ENCODE data around the gene TEKT2. TPM values are rescaled to one million over a fixed set of nuclear protein-coding genes. Genes with fewer than 3 reads are reported as not detected.

The TEKT2 gene
- total and polyA plus RNA-seq, 2 experiments from 2014 or later = not detected

DNA sequence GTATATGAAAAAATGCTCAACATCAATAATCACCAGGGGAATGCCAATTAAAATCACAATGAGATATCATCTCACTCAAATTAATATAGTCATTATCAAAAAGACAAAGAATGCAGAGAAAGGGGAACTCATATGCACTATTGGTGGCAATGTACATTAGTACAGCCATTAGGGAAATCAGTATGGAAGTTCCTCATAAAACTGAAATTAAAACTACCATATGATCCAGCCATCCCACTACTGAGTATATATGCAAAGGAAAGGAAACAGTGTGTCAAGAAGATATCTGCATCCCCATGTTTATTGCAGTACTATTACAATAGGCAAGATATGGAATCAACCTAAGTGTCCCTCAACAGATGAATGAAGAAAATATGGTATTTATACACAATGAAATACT is 32.1 kb upstream of the TEKT2 start:
- H4K20me1 ChIP-seq (ENCODE audit: insufficient read depth) = no peaks in the 10 kb centered on the region
- in situ Hi-C loops (cut with MboI) = no loop called here

DNA sequence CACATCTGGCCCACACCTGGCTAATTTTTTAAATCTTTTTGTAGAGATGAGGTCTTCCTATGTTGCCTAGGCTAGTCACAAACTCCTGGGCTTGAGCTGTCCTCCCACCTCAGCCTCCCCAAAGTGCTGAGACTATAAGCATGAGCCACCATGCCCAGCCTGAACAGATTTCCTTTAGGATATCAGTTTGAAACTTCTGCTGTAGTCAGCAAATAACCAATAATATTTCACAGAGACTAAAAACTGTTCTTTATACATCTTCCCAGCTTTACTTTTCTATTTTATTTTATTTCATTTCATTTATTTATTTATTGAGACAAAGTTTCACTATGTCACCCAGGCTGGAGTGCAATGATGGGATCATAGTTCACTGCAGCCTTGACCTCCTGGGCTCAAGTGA is 29.9 kb upstream of the TEKT2 start:
- no peak overlapping the region for H3K4me3 ChIP-seq
- H3K9me3 ChIP-seq (ENCODE audit: low read depth) = no peaks in the 10 kb centered on the region
- in situ Hi-C loops (cut with MboI) = no loop called here

More for the DNA sequence above, 32.1 kb upstream of the TEKT2 start:
- no peak for TF ChIP-seq EZH2phosphoT487 (IDR thresholded peaks at IDR 0.05; ENCODE audit: insufficient read depth, low read depth)
- TF ChIP-seq EZH2 (IDR thresholded peaks at IDR 0.05; ENCODE audit: insufficient read depth, poor library complexity, severe bottlenecking) = no peak
- no peak overlapping the region for H3K4me3 ChIP-seq
- H3K27me3 ChIP-seq (replicated peaks; ENCODE audit: insufficient read depth) = no peaks in the 10 kb centered on the region
- H3K36me3 ChIP-seq (ENCODE audit: low read depth) = peaks cover 33% of the 10 kb centered on the region; the same call in 1 of the 2 replicates
- DNase-seq = no peak
- no peak overlapping the region for H3K9ac ChIP-seq
- H3K79me2 ChIP-seq (ENCODE audit: insufficient read depth) = no peaks in the 10 kb centered on the region
- H3K27ac ChIP-seq = no peak overlapping the region
- no peaks in the 10 kb centered on the region for H3F3A ChIP-seq (ENCODE audit: insufficient read depth)
- no peak overlapping the region for H2AFZ ChIP-seq
- no peaks in the 10 kb centered on the region for H3K4me1 ChIP-seq (ENCODE audit: insufficient read depth)
- H3K9me3 ChIP-seq (ENCODE audit: low read depth) = no peaks in the 10 kb centered on the region
- H3K4me2 ChIP-seq (ENCODE audit: unreplicated experiment) = no peak overlapping the region
- no peaks in the 10 kb centered on the region for H3K9me2 ChIP-seq (ENCODE audit: insufficient read depth)

GRCh38 chr1:36055706-36056105 is 28.2 kb upstream of the TEKT2 start:
- Histone ChIP-seq H3K27ac (no peak overlapping the region), H3K4me3 (no peak overlapping the region), H3K27me3 (replicated peaks; ENCODE audit: insufficient read depth) (no peaks in the 10 kb centered on the region), H3K9ac (no peak overlapping the region), H3K9me3 (ENCODE audit: low read depth) (no peaks in the 10 kb centered on the region), H3K79me2 (ENCODE audit: insufficient read depth) (no peaks in the 10 kb centered on the region), H3K4me1 (ENCODE audit: insufficient read depth) (no peaks in the 10 kb centered on the region), H3K9me2 (ENCODE audit: insufficient read depth) (no peaks in the 10 kb centered on the region), H3K36me3 (ENCODE audit: low read depth) (0 out of 2 replicates have a peak, but pooled peaks cover 14% of the 10 kb centered on the region), H3K4me2 (ENCODE audit: unreplicated experiment) (no peak overlapping the region), H3F3A (ENCODE audit: insufficient read depth) (0 out of 2 replicates have a peak, but pooled peaks cover 3% of the 10 kb centered on the region), H2AFZ (no peak overlapping the region), H4K20me1 (ENCODE audit: insufficient read depth) (no peaks in the 10 kb centered on the region)
- in situ Hi-C loops (cut with MboI) = no loop called here
- TF ChIP-seq EZH2phosphoT487 (IDR thresholded peaks at IDR 0.05; ENCODE audit: insufficient read depth, low read depth) (no peak), EZH2 (IDR thresholded peaks at IDR 0.05; ENCODE audit: insufficient read depth, poor library complexity, severe bottlenecking) (no peak)
- WGBS, 2 experiments (ENCODE audit: low coverage in 1 of 2, low lambda C conversion rate in 2 of 2, missing lambda C conversion rate in 2 of 2) = 98 to 100% methylated on average over 5 of the region's 5 CpGs
- no peak for DNase-seq

More for the DNA sequence above, 29.9 kb upstream of the TEKT2 start:
- no peak for TF ChIP-seq EZH2phosphoT487 (IDR thresholded peaks at IDR 0.05; ENCODE audit: insufficient read depth, low read depth)
- TF ChIP-seq EZH2 (IDR thresholded peaks at IDR 0.05; ENCODE audit: insufficient read depth, poor library complexity, severe bottlenecking) = no peak
- Histone ChIP-seq H3K4me2 (ENCODE audit: unreplicated experiment) (no peak overlapping the region), H3K79me2 (ENCODE audit: insufficient read depth) (no peaks in the 10 kb centered on the region), H2AFZ (no peak overlapping the region), H3K27ac (no peak overlapping the region), H3K4me1 (ENCODE audit: insufficient read depth) (no peaks in the 10 kb centered on the region), H3F3A (ENCODE audit: insufficient read depth) (0 out of 2 replicates have a peak, but pooled peaks cover 3% of the 10 kb centered on the region), H3K9me2 (ENCODE audit: insufficient read depth) (no peaks in the 10 kb centered on the region), H3K36me3 (ENCODE audit: low read depth) (0 out of 2 replicates have a peak, but pooled peaks cover 15% of the 10 kb centered on the region), H4K20me1 (ENCODE audit: insufficient read depth) (no peaks in the 10 kb centered on the region), H3K9ac (no peak overlapping the region), H3K27me3 (replicated peaks; ENCODE audit: insufficient read depth) (no peaks in the 10 kb centered on the region)
- DNase-seq = no peak

DNA sequence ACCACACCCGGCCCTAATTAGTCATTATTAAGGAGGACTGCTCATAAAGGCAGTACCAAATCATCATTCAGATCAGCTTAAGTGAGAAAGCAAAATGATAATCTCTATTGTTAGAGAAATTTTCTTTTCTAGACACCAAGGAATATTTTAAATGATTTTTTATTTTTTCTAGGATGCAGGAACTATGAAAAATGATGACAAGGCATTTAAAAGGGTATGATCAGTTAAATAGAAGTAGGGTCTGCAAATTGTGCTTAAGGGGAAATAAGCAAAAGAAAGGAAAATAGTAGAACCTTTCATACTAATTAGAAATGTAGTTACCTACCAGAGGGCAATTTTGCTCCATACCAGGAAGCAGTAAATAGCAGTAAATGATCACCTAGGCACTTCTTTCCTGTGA is 21.6 kb upstream of the TEKT2 start:
- no peaks in the 10 kb centered on the region for H3K79me2 ChIP-seq (ENCODE audit: insufficient read depth)
- no peak overlapping the region for H3K4me3 ChIP-seq
- 0 out of 2 replicates have a peak, but pooled peaks cover 3% of the 10 kb centered on the region for H3F3A ChIP-seq (ENCODE audit: insufficient read depth)
- H3K9me3 ChIP-seq (ENCODE audit: low read depth) = no peaks in the 10 kb centered on the region
- H3K9ac ChIP-seq = no peak overlapping the region
- H3K9me2 ChIP-seq (ENCODE audit: insufficient read depth) = no peaks in the 10 kb centered on the region
- in situ Hi-C loops (cut with MboI) = no loop called here
- H3K4me2 ChIP-seq (ENCODE audit: unreplicated experiment) = no peak overlapping the region
- 93 to 100% methylated on average over 1 of the region's 1 CpG for WGBS, 2 experiments (ENCODE audit: low coverage in 1 of 2, low lambda C conversion rate in 2 of 2, missing lambda C conversion rate in 2 of 2)
- no peak for TF ChIP-seq EZH2phosphoT487 (IDR thresholded peaks at IDR 0.05; ENCODE audit: insufficient read depth, low read depth)
- TF ChIP-seq EZH2 (IDR thresholded peaks at IDR 0.05; ENCODE audit: insufficient read depth, poor library complexity, severe bottlenecking) = no peak
- H3K4me1 ChIP-seq (ENCODE audit: insufficient read depth) = no peaks in the 10 kb centered on the region
- H3K27me3 ChIP-seq (replicated peaks; ENCODE audit: insufficient read depth) = no peaks in the 10 kb centered on the region
- DNase-seq = no peak
- H3K36me3 ChIP-seq (ENCODE audit: low read depth) = no peaks in the 10 kb centered on the region
- H2AFZ ChIP-seq = no peak overlapping the region
- H3K27ac ChIP-seq = no peak overlapping the region
- no peaks in the 10 kb centered on the region for H4K20me1 ChIP-seq (ENCODE audit: insufficient read depth)

DNA sequence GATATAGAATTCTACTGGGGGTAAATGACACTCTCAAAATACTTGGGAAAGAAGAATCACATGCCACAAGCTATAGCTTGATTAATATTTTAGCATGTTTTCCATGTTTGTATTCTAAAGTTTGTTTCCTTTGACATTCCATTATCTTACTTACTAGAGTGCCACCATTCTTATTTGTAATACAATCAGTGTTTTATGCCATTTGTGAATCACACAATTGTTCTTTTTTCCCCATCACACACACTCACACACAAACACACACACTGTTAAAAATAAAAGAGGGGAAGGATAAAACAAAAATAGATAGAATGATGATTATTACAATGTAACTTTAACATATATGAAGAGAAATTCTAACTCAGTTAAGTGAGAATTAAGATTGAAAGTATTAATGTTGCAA is 16.0 kb upstream of the TEKT2 start:
- no peaks in the 10 kb centered on the region for H4K20me1 ChIP-seq (ENCODE audit: insufficient read depth)
- no peaks in the 10 kb centered on the region for H3K79me2 ChIP-seq (ENCODE audit: insufficient read depth)
- 0 out of 2 replicates have a peak, but pooled peaks cover 7% of the 10 kb centered on the region for H3F3A ChIP-seq (ENCODE audit: insufficient read depth)
- no peak overlapping the region for H3K4me3 ChIP-seq
- in situ Hi-C loops (cut with MboI) = no loop called here
- no peaks in the 10 kb centered on the region for H3K9me2 ChIP-seq (ENCODE audit: insufficient read depth)
- H3K36me3 ChIP-seq (ENCODE audit: low read depth) = no peaks in the 10 kb centered on the region
- H3K27ac ChIP-seq = no peak overlapping the region
- no peak for TF ChIP-seq EZH2 (IDR thresholded peaks at IDR 0.05; ENCODE audit: insufficient read depth, poor library complexity, severe bottlenecking)
- no peak for TF ChIP-seq EZH2phosphoT487 (IDR thresholded peaks at IDR 0.05; ENCODE audit: insufficient read depth, low read depth)
- DNase-seq = no peak
- no peak overlapping the region for H3K9ac ChIP-seq
- no peak overlapping the region for H3K4me2 ChIP-seq (ENCODE audit: unreplicated experiment)
- H3K4me1 ChIP-seq (ENCODE audit: insufficient read depth) = no peaks in the 10 kb centered on the region
- H3K9me3 ChIP-seq (ENCODE audit: low read depth) = no peaks in the 10 kb centered on the region
- no peak overlapping the region for H2AFZ ChIP-seq
- H3K27me3 ChIP-seq (replicated peaks; ENCODE audit: insufficient read depth) = no peaks in the 10 kb centered on the region

Measured in GM23248 (cell line).